CD4-positive, alpha-beta memory T cell (primary cell): ENCODE measurements around the gene PKN3. TPM values are rescaled to one million over a fixed set of nuclear protein-coding genes. Genes with fewer than 3 reads are reported as not detected.
"Not testable (repeated sequence)": the region's sequence is repeated elsewhere in the genome, so short reads cannot be mapped to it uniquely, and the experiment has no call there.

Source experiments
- CTCF ChIA-PET: fragments of 350-600 bp; sonication (Branson Sonifier 250); formaldehyde crosslinking; loops from one replicate; lab custom pipeline; 2021; ENCODE audit warnings: inconsistent platforms; ENCODE audit not compliant: partially characterized antibody; lab: Charles Lee
- POLR2A ChIA-PET: fragments of 350-600 bp; sonication (Branson Sonifier 250); formaldehyde crosslinking; loops from one replicate; lab custom pipeline; 2021; ENCODE audit not compliant: partially characterized antibody; lab: Charles Lee
- DNase-seq, 5 donors: peaks; one replicate each; pipeline versions ENCODE4 v3.0.0 to v3.0.0-alpha.2; 2020 to 2022; ENCODE audit warnings: mixed read lengths in 1 of 5
- H3K27ac ChIP-seq: one replicate; pipeline ENCODE4 v1.7.0; 2013; ENCODE audit warnings: low read depth, low read length
- H3K27me3 ChIP-seq: 2 replicates; pipeline ENCODE4 v1.7.0; 2013; ENCODE audit warnings: mild to moderate bottlenecking, low read length, moderate library complexity; ENCODE audit not compliant: insufficient read depth
- H3K36me3 ChIP-seq: 2 replicates; pipeline ENCODE4 v1.7.0; 2013; ENCODE audit warnings: mild to moderate bottlenecking, low read length, moderate library complexity; ENCODE audit not compliant: insufficient read depth
- H3K4me1 ChIP-seq: 2 replicates; pipeline ENCODE4 v1.7.0; 2013; ENCODE audit warnings: mild to moderate bottlenecking, low read length, moderate library complexity; ENCODE audit not compliant: insufficient read depth
- H3K4me3 ChIP-seq, 2 donors: one replicate each; pipeline ENCODE4 v1.7.0; 2013; ENCODE audit warnings: low read length in 2 of 2, mild to moderate bottlenecking in 1 of 2
- H3K9me3 ChIP-seq, 2 donors: one replicate each; pipeline ENCODE4 v1.7.0; 2013; ENCODE audit warnings: low read length in 2 of 2, control low read depth in 1 of 2; ENCODE audit not compliant: control insufficient read depth in 1 of 2
- H3K27ac Mint-ChIP-seq, 7 donors: one replicate each; pipeline ENCODE4 v1.8.0; 2020 to 2021; ENCODE audit warnings: mixed read lengths in 7 of 7, mild to moderate bottlenecking in 6 of 7, inconsistent platforms in 3 of 7, moderate library complexity in 3 of 7
- H3K27me3 Mint-ChIP-seq, 2 donors: one replicate each; pipeline ENCODE4 v1.8.0; 2020 to 2021; ENCODE audit warnings: mixed read lengths in 2 of 2
- H3K36me3 Mint-ChIP-seq, 2 donors: one replicate each; pipeline ENCODE4 v1.8.0; 2020 to 2021; ENCODE audit warnings: mixed read lengths in 2 of 2, inconsistent platforms in 1 of 2, mild to moderate bottlenecking in 1 of 2
- H3K4me1 Mint-ChIP-seq, 4 donors: one replicate each; pipeline ENCODE4 v1.8.0; 2020 to 2021; ENCODE audit warnings: mixed read lengths in 4 of 4, mild to moderate bottlenecking in 1 of 4
- H3K4me3 Mint-ChIP-seq, 8 donors: one replicate each; pipeline ENCODE4 v1.8.0; 2020 to 2021; ENCODE audit warnings: mixed read lengths in 8 of 8, mild to moderate bottlenecking in 7 of 8, moderate library complexity in 6 of 8, inconsistent platforms in 3 of 8
- H3K9me3 Mint-ChIP-seq, 8 donors: one replicate each; pipeline ENCODE4 v1.8.0; 2020 to 2021; ENCODE audit warnings: mixed read lengths in 8 of 8, mild to moderate bottlenecking in 5 of 8, inconsistent platforms in 3 of 8, moderate library complexity in 1 of 8
- intact Hi-C: fragments of 100-400 bp; cut with micrococcal nuclease; formaldehyde crosslinking; loops from one replicate; pipeline ENCODE4 v1.15.1; 2023
- polyA plus RNA-seq, 2 donors: library from polyadenylated mRNA; unstranded; fragments of 300-500 nt; fragmentation: Illumina TruSeq; gene quantifications; one replicate each; pipeline ENCODE4 v1.2.3, GENCODE V29; 2021
- total RNA-seq, 2 experiments: library from RNA; stranded (reverse); gene quantifications; one replicate each; pipeline ENCODE4 v1.2.3, GENCODE V29; 2021

The PKN3 gene
- total and polyA plus RNA-seq, 4 experiments from 2014 or later: 0.48 to 2.6 (median 1.5) TPM

DNA sequence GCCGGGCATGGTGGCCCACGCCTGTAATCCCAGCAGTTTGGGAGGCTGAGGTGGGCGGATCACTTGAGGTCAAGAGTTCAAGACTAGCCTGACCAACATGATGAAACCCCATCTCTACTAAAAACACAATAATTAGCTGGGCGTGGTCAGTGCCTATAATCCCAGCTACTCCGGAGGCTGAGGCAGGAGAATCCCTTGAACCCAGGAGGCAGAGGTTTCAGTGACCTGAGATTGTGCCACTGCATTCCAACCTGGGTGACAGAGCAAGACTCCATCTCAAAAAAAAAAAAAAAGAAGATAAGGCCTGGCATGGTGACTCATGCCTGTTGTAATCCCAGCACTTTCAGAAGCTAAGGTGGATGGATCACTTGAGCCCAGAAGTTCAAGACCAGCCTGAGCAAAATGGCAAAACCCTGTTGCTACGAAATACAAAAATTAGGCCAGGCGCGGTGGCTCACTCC lies 35.8 kb upstream of the PKN3 start:
- POLR2A ChIA-PET, H3K9me3 ChIP-seq, H3K27me3 ChIP-seq, H3K27me3 Mint-ChIP-seq, H3K4me3 Mint-ChIP-seq, H3K4me1 ChIP-seq, H3K36me3 Mint-ChIP-seq, H3K27ac Mint-ChIP-seq, intact Hi-C loops, CTCF ChIA-PET, H3K4me3 ChIP-seq, H3K27ac ChIP-seq, H3K36me3 ChIP-seq, H3K4me1 Mint-ChIP-seq, H3K9me3 Mint-ChIP-seq, DNase-seq: not testable (repeated sequence)

DNA sequence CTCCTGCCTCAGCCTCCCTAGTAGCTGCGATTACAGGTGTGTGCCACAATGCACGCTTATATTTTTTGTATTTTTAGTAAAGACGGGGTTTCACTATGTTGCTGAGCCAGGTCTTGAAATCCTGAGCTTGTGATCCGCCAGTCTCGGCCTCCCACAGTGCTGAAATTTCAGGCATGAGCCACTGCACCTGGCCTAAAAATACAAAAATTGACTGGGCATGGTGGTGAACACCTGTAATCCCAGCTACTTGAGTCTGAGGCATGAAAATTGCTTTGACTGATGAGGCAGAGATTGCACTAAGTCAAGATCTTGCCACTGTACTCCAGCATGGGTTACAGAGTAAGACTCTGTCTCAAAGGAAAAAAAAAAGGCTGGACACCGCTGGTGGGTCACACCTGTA lies 32.5 kb upstream of the PKN3 start:
- H3K4me1 ChIP-seq: no peaks in the 10 kb centered on the region
- ChIA-PET POLR2A (interaction anchor here (1.2 kb wide), 1 partner anchor 13 kb away, joined by 3 read pairs; no protein-coding TSS in a partner anchor), CTCF (no interaction called here)

DNA sequence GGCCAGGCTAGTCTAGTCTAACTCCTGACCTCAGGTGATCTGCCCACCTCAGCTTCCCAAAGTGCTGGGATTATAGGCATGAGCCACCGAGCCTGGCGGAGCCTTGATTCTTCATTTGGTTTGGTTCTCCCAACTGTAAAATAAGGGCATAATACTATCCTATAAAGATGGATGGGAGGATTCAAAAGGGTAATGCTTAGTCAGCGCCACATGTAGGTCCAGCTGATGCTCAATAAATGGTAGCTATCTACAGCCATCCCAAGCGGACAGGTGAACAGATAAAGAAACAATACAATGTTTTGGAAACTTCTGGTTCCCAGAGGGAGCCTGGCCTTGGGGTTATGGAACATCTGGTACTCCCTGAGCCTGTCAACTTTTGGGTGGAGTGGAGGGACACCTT lies 26.9 kb upstream of the PKN3 start:
- no peak for DNase-seq
- intact Hi-C loops: no loop called here
- no peaks in the 10 kb centered on the region for H3K4me1 Mint-ChIP-seq
- H3K9me3 Mint-ChIP-seq: no peaks in the 10 kb centered on the region
- H3K27ac Mint-ChIP-seq: peak overlapping the region in 1 of 7 donors; percentile 83
- H3K36me3 Mint-ChIP-seq: no peaks in the 10 kb centered on the region
- H3K4me3 ChIP-seq: no peak overlapping the region
- no peak overlapping the region for H3K27ac ChIP-seq
- no peaks in the 10 kb centered on the region for H3K27me3 Mint-ChIP-seq
- ChIA-PET POLR2A (interaction anchor here (1.9 to 2.4 kb wide), 2 partner anchors 9 to 14 kb away, joined by 4 to 7 read pairs; no protein-coding TSS in a partner anchor), CTCF (interaction anchor here (0.9 kb wide), 1 partner anchor 32 kb away, joined by 3 read pairs; no protein-coding TSS in a partner anchor)
- H3K4me3 Mint-ChIP-seq: no peak overlapping the region
- H3K9me3 ChIP-seq: no peaks in the 10 kb centered on the region
- no peaks in the 10 kb centered on the region for H3K27me3 ChIP-seq
- no peaks in the 10 kb centered on the region for H3K4me1 ChIP-seq
- H3K36me3 ChIP-seq: no peaks in the 10 kb centered on the region

More for the DNA sequence above, 32.5 kb upstream of the PKN3 start:
- no peak overlapping the region for H3K27ac Mint-ChIP-seq
- no peaks in the 10 kb centered on the region for H3K36me3 Mint-ChIP-seq
- no peaks in the 10 kb centered on the region for H3K27me3 Mint-ChIP-seq
- Histone ChIP-seq H3K4me3 (no peak overlapping the region), H3K9me3 (no peaks in the 10 kb centered on the region), H3K36me3 (no peaks in the 10 kb centered on the region), H3K27me3 (no peaks in the 10 kb centered on the region), H3K27ac (no peak overlapping the region)
- DNase-seq: no peak
- intact Hi-C loops: no loop called here
- H3K4me1 Mint-ChIP-seq: no peaks in the 10 kb centered on the region
- no peak overlapping the region for H3K4me3 Mint-ChIP-seq
- H3K9me3 Mint-ChIP-seq: no peaks in the 10 kb centered on the region

DNA sequence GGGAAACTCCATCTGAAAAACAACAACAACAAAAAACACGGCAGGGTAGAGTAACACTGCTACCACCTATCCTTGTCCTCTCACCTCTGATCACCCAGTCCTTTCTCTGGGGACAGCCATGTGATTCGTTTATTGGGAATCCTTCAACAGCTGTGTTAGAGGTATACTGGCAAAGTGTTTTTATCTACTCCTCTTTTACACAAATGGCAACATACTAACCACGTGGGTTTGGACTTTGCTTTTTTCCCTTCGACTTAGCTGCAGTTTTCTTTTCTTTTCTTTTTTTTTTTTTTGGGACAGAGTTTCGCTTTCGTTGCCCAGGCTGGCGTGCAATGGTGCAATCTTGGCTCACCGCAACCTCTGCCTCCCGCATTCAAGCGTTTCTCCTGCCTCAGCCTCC lies 24.5 kb upstream of the PKN3 start:
- intact Hi-C loops: no loop called here
- H3K27me3 ChIP-seq: no peaks in the 10 kb centered on the region
- no peak overlapping the region for H3K27ac ChIP-seq
- H3K27ac Mint-ChIP-seq: no peak overlapping the region
- POLR2A ChIA-PET: no interaction called here
- no peak overlapping the region for H3K4me3 Mint-ChIP-seq
- H3K36me3 ChIP-seq: no peaks in the 10 kb centered on the region
- no peaks in the 10 kb centered on the region for H3K9me3 Mint-ChIP-seq
- no peaks in the 10 kb centered on the region for H3K9me3 ChIP-seq
- peaks cover 0 to 4% (median 1%) of the 10 kb centered on the region in 4 donors for H3K4me1 Mint-ChIP-seq
- no peak overlapping the region for H3K4me3 ChIP-seq
- no peaks in the 10 kb centered on the region for H3K4me1 ChIP-seq
- CTCF ChIA-PET: interaction anchor here (1.1 kb wide), 2 partner anchors 24 to 30 kb away, joined by 3 to 4 read pairs; partner anchors contain the start of gene PKN3
- DNase-seq: no peak
- no peaks in the 10 kb centered on the region for H3K27me3 Mint-ChIP-seq
- H3K36me3 Mint-ChIP-seq: peaks cover 0 to 3% of the 10 kb centered on the region in 2 donors

DNA sequence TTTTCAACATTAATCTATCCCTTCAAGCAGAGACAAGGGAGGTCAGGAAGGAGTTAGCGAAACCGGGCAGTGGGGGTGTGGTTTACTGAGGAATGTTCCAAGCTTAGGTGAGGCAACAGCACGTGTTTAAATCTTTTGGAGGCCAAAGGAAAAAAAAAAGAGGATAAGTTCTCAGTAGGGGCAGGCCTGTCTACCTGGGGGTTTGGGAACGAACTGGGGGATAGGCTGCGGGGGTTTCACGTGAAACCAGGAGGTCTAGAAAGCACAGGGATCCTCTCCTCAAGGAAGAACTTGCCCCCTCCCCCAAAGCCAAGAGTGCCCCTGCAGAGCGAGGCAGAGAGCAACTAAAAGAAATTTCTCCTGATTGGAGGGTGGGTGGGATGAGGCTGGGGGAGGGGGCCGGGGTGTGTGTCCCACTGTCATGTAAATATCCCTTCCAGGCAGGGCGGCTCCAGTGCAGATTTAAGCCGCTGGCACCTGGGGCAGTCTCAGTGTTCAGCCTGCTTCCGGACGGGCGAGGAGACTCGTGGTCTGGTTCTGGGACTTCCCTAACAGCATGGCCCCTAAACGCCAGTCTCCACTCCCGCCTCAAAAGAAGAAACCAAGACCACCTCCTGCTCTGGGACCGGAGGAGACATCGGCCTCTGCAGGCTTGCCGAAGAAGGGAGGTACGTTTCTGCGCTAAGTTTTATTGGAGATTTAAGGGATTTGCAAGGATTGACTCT lies 18.8 kb upstream of the PKN3 start:
- intact Hi-C loops: loop anchor here (1.0 kb wide), 1 partner anchor 27 kb away; the partner anchor contains the start of gene DYNC2I2
- Histone ChIP-seq H3K27ac (peak overlapping the region; percentile 74), H3K4me3 (peak overlapping the region; percentile 37 to 74), H3K4me1 (peaks cover 51% of the 10 kb centered on the region), H3K9me3 (no peaks in the 10 kb centered on the region), H3K27me3 (no peaks in the 10 kb centered on the region), H3K36me3 (no peaks in the 10 kb centered on the region)
- POLR2A ChIA-PET: interaction anchor here (0.6 to 3.6 kb wide), 14 partner anchors 8 to 407 kb away, joined by 3 to 28 read pairs (median 6); partner anchors contain the start of genes DYNC2I2, ENDOG, GOLGA2 and PKN3
- H3K4me1 Mint-ChIP-seq: peaks cover 34 to 56% (median 45%) of the 10 kb centered on the region in 4 donors
- H3K4me3 Mint-ChIP-seq: peak overlapping the region; percentile 91 to 99 (median 96)
- no peaks in the 10 kb centered on the region for H3K27me3 Mint-ChIP-seq
- H3K27ac Mint-ChIP-seq: peak overlapping the region; percentile 65 to 99 (median 94)
- CTCF ChIA-PET: interaction anchor here (1.1 kb wide), 1 partner anchor 20 kb away, joined by 3 read pairs; no protein-coding TSS in a partner anchor
- H3K36me3 Mint-ChIP-seq: peaks cover 0 to 9% of the 10 kb centered on the region in 2 donors
- H3K9me3 Mint-ChIP-seq: peaks cover 0 to 2% (median 0%) of the 10 kb centered on the region in 8 donors
- DNase-seq: peak in 2 of 5 donors; percentile 9 to 12

DNA sequence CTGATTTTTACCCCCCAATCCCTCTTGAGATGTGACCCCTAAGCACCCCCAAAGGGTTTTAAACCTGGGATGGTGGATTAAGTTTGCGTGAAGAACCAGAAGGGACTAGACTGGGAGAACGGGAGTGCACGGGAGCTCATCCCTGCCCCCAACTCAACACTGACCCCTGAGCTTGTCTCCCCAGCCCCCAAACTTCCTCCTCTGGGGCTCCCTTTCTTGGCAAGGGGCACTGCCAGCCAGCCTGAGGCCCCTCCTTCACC lies 18.3 kb upstream of the PKN3 start:
- peaks cover 51% of the 10 kb centered on the region for H3K4me1 ChIP-seq
- DNase-seq: no peak
- CTCF ChIA-PET: interaction anchor here (0.5 kb wide), 1 partner anchor 31 kb away, joined by 3 read pairs; no protein-coding TSS in a partner anchor
- peak overlapping the region; percentile 74 for H3K27ac ChIP-seq
- peak overlapping the region; percentile 37 to 74 for H3K4me3 ChIP-seq
- Mint-ChIP-seq H3K4me3 (peak overlapping the region; percentile 91 to 99 (median 96)), H3K27ac (peak overlapping the region; percentile 93 to 99 (median 97)), H3K27me3 (no peaks in the 10 kb centered on the region), H3K4me1 (peaks cover 34 to 57% (median 45%) of the 10 kb centered on the region in 4 donors), H3K9me3 (peaks cover 0 to 2% (median 0%) of the 10 kb centered on the region in 8 donors), H3K36me3 (peaks cover 0 to 9% of the 10 kb centered on the region in 2 donors)
- H3K9me3 ChIP-seq: no peaks in the 10 kb centered on the region
- POLR2A ChIA-PET: interaction anchor here (0.6 to 3.6 kb wide), 13 partner anchors 9 to 408 kb away, joined by 3 to 28 read pairs (median 7); partner anchors contain the start of genes DYNC2I2, ENDOG, GOLGA2 and PKN3
- intact Hi-C loops: loop anchor here (1.0 kb wide), 1 partner anchor 28 kb away; the partner anchor contains the start of gene DYNC2I2
- no peaks in the 10 kb centered on the region for H3K27me3 ChIP-seq
- H3K36me3 ChIP-seq: no peaks in the 10 kb centered on the region
